A673 (cell line): ENCODE measurements around the gene CARD19.

ENCODE experiments used
- EZH2 ChIP-seq: fragments of 200-600 bp; sonication (generic); IDR thresholded peaks from 2 replicates; pipeline ENCODE4 v1.6.1; 2017; ENCODE audit warnings: borderline replicate concordance, low read depth, mild to moderate bottlenecking, mixed read lengths, antibody characterized with exemption, low read length; ENCODE audit not compliant: poor library complexity, severe bottlenecking
- TF ChIP-seq, protein P1 (sequence below): fragments of 300-800, 200-600 bp; sonication (generic); conservative IDR thresholded peaks from 2 replicates; pipeline ENCODE4 v1.5.1; 2017; ENCODE audit warnings: low read depth, mild to moderate bottlenecking, antibody characterized with exemption, low read length, moderate library complexity, mixed read lengths

DNA sequence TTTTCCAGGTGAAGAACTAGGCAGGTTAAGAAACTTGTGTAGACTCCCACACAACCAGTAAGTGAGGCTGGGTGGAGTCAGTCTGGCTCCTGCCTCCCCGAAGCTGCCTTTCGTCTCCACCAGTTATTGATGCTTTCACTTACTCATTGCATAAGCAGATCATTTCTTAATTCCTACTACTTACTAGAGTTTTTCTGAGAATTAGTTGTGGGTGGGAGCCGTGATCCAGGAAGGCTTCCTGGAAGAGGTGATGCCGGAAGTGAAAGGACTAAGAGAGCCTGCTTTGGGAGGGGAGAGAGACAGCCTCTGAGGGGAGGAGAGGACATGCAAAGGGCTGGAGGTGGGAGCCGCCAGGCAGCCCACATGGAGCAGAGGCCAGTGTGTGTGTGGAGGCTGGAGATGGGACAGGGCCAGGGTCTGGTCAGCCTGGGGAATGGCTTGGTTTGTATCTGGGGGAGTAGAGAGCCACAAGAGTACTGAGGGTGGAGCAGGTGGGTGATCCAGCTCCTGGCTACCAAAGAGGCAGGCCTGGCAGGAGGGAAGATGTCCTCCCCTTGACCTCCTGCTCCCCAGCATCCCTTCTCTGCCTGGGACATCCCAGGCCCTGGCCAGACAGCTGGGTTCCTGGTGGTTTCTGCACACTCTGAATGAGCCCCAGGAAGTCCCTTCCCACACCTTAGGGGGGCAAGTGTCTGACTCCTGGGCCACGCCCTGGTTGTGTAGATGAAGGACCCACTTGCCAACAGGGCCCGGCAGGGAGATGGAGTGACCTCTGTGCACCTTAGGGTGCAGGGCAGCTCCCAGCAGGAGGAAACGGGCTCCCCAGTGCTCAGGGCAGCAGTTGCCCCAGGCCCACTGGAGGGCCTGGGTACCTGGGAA, 12.2 kb upstream of the CARD19 start:
- TF ChIP-seq, protein P1, sequence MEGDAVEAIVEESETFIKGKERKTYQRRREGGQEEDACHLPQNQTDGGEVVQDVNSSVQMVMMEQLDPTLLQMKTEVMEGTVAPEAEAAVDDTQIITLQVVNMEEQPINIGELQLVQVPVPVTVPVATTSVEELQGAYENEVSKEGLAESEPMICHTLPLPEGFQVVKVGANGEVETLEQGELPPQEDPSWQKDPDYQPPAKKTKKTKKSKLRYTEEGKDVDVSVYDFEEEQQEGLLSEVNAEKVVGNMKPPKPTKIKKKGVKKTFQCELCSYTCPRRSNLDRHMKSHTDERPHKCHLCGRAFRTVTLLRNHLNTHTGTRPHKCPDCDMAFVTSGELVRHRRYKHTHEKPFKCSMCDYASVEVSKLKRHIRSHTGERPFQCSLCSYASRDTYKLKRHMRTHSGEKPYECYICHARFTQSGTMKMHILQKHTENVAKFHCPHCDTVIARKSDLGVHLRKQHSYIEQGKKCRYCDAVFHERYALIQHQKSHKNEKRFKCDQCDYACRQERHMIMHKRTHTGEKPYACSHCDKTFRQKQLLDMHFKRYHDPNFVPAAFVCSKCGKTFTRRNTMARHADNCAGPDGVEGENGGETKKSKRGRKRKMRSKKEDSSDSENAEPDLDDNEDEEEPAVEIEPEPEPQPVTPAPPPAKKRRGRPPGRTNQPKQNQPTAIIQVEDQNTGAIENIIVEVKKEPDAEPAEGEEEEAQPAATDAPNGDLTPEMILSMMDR = no peak
- no peak for TF ChIP-seq EZH2
